HUES6 (cell line): ENCODE results near the gene CCDC83.

Experiments
- H3K27ac ChIP-seq: 2 replicates; pipeline ENCODE4 v1.7.0; 2013; ENCODE audit warnings: low read depth, mild to moderate bottlenecking, low read length, inconsistent platforms
- H3K27me3 ChIP-seq: 2 replicates; pipeline ENCODE4 v1.6.1; 2013; ENCODE audit warnings: low read length; ENCODE audit not compliant: control insufficient read depth, insufficient read depth
- H3K36me3 ChIP-seq: 2 replicates; pipeline ENCODE4 v1.6.1; 2013; ENCODE audit warnings: low read length; ENCODE audit not compliant: control insufficient read depth, insufficient read depth
- H3K4me1 ChIP-seq: 2 replicates; pipeline ENCODE4 v1.6.1; 2013; ENCODE audit warnings: low read length; ENCODE audit not compliant: control insufficient read depth, insufficient read depth
- H3K4me3 ChIP-seq: 2 replicates; pipeline ENCODE4 v1.5.1; 2013; ENCODE audit warnings: low read depth, low read length
- H3K9ac ChIP-seq: one replicate; pipeline ENCODE4 v1.6.1; 2013; ENCODE audit warnings: mild to moderate bottlenecking, low read length
- H3K9me3 ChIP-seq: 2 replicates; pipeline ENCODE4 v1.6.1; 2013; ENCODE audit warnings: low read depth, low read length; ENCODE audit not compliant: control insufficient read depth, insufficient read depth

CCDC83 gene

DNA sequence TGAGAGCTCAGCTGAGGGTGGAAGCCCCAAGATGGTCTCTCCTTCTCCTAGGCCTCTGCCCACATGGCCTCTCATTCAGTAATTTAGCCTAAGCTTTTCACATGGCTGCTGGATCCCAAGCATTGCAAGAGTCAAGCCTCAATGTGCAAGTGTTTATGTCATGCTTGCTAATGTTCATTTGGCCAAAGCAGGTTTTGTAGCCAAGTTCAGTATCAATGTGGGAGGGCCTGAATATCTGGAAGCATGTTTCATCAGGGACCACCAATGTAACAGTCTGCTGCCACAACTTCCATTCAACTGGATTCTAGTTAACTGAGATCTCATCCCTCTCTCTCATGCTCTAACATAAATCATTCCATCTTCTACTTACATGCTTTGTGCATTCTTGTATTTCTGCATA, 35.7 kb upstream of the CCDC83 start:
- Histone ChIP-seq H3K9ac (no peak overlapping the region), H3K27ac (no peak overlapping the region), H3K27me3 (no peaks in the 10 kb centered on the region; the same call in 1 of the 2 replicates), H3K4me3 (no peak overlapping the region), H3K9me3 (no peaks in the 10 kb centered on the region), H3K4me1 (no peaks in the 10 kb centered on the region), H3K36me3 (no peaks in the 10 kb centered on the region)

DNA sequence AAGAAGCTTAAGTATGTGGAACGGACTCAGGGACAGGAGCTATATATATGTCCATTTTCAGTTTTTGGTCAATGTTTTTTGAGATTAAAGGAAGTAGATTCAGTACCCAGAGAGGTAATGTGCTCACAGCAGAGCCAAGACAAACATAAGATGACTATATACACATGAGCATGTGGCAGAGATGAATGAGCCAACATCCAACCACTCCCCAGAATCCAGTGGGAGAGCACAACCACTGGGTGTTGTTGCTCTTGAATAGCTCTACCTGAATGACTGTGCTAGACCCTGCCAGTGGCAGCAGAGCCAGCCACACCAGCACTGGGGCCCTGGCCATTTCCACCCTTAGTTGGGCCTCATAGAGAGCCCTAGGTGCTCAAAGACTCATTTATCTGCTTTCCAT, 33.5 kb upstream of the CCDC83 start:
- Histone ChIP-seq H3K9me3 (no peaks in the 10 kb centered on the region), H3K36me3 (no peaks in the 10 kb centered on the region), H3K9ac (no peak overlapping the region), H3K27ac (no peak overlapping the region), H3K4me1 (no peaks in the 10 kb centered on the region), H3K27me3 (no peaks in the 10 kb centered on the region), H3K4me3 (no peak overlapping the region)

DNA sequence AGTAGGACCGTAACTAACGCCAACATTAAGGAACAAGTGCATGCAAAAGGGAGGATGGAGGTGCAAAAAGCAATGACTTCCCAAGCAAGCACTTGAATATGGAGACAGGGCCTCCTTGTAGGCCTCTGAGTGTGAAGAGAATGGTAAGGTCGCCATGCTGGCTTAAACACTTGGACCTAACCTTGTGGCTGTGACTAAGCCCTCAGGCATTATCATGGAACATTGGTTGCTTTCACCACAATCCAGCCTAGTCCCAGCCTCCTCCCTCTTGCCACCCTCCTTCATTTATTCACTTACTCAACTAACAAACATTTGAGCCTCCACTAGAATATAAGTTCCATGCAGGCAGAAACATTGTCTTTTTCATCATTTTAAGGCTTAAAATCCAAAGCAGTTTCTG, 32.4 kb upstream of the CCDC83 start:
- Histone ChIP-seq H3K27ac (no peak overlapping the region), H3K4me1 (no peaks in the 10 kb centered on the region; the same call in 1 of the 2 replicates)

DNA sequence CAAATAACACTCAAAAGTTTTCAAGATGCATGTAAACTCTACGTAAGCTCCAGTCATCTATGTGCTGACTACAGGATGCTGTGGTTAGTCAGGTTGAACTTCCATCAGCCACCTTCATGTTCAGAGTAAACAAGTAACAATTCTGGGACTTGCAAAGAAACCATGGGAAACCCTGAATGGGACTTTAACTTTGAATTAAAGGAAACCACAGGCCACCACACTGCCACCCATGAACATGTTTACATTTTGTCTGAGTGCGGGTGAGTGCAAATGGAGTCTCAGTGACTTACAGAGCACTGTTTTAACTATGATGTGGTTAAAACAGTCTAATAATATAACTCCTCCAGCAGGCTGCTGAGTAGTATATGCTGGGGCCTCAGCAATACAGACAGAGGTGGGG, 31.4 kb upstream of the CCDC83 start:
- Histone ChIP-seq H3K36me3 (no peaks in the 10 kb centered on the region), H3K9ac (no peak overlapping the region), H3K4me1 (no peaks in the 10 kb centered on the region; the same call in 1 of the 2 replicates), H3K27me3 (no peaks in the 10 kb centered on the region), H3K4me3 (no peak overlapping the region), H3K27ac (no peak overlapping the region), H3K9me3 (no peaks in the 10 kb centered on the region)

More for the DNA sequence above, 32.4 kb upstream of the CCDC83 start:
- Histone ChIP-seq H3K4me3 (no peak overlapping the region), H3K36me3 (no peaks in the 10 kb centered on the region), H3K27me3 (no peaks in the 10 kb centered on the region), H3K9ac (no peak overlapping the region), H3K9me3 (no peaks in the 10 kb centered on the region)

DNA sequence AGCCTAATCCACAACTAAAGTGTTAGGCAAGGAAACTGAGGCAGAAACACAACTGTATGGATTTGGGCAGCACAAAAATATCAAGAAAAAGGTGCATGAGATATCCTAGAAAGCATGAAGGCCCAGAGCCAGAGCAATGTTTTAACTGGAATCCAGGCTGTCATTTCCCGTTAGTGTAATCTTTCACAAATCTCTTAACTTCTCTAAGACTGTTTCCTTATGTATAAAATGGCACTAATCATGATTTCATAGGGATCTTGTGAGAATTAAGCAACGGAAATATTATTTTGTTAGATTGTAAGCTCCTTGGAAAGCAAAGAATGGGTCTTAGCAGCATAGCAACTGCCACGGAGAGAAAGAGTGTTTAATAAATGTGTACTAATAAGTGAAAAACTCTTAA, 29.6 kb upstream of the CCDC83 start:
- H3K4me1 ChIP-seq: no peaks in the 10 kb centered on the region; the same call in 1 of the 2 replicates
- H3K9me3 ChIP-seq: no peaks in the 10 kb centered on the region; the same call in 1 of the 2 replicates
- H3K9ac ChIP-seq: no peak overlapping the region
- H3K4me3 ChIP-seq: no peak overlapping the region
- no peaks in the 10 kb centered on the region for H3K27me3 ChIP-seq
- no peaks in the 10 kb centered on the region for H3K36me3 ChIP-seq
- no peak overlapping the region for H3K27ac ChIP-seq

DNA sequence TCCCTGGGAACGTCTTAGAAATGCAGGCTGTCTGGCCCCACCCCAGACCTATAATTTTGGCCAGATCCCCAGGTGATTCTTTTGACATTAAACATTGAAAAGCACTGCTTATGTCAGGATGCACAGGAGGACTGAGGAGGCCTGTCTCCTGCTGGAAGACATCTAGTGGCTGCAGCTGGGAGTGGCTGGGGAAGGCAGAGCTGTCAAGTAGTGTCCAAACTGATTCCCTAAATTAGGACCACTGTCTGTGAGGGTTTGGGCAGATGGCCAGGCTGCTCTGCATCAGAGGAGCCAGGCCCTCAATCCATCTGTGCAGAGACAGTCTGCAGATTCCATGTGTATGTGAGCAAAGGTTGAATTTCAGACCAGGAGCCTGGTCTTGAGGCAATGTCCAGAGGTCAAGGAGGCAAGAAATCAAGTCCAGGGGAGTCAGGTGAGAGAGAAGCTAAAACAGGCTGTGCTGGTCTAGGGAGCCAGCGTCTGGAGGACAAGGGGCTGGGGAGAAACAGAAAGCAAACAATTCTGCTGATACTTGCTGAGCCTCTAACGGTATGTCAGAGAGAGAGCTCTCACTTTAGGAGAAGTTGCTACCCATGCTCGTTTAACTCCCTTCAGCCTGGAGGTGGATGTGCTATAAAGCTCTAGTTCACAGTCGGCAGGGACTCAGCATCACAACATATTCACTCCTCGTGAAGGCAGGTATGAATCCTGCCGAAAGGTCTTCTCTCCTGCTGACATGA, 28.9 kb upstream of the CCDC83 start:
- no peaks in the 10 kb centered on the region; the same call in 1 of the 2 replicates for H3K4me1 ChIP-seq
- H3K36me3 ChIP-seq: no peaks in the 10 kb centered on the region
- H3K9ac ChIP-seq: no peak overlapping the region
- no peaks in the 10 kb centered on the region; the same call in 1 of the 2 replicates for H3K9me3 ChIP-seq
- H3K27ac ChIP-seq: no peak overlapping the region
- H3K27me3 ChIP-seq: no peaks in the 10 kb centered on the region
- H3K4me3 ChIP-seq: no peak overlapping the region

DNA sequence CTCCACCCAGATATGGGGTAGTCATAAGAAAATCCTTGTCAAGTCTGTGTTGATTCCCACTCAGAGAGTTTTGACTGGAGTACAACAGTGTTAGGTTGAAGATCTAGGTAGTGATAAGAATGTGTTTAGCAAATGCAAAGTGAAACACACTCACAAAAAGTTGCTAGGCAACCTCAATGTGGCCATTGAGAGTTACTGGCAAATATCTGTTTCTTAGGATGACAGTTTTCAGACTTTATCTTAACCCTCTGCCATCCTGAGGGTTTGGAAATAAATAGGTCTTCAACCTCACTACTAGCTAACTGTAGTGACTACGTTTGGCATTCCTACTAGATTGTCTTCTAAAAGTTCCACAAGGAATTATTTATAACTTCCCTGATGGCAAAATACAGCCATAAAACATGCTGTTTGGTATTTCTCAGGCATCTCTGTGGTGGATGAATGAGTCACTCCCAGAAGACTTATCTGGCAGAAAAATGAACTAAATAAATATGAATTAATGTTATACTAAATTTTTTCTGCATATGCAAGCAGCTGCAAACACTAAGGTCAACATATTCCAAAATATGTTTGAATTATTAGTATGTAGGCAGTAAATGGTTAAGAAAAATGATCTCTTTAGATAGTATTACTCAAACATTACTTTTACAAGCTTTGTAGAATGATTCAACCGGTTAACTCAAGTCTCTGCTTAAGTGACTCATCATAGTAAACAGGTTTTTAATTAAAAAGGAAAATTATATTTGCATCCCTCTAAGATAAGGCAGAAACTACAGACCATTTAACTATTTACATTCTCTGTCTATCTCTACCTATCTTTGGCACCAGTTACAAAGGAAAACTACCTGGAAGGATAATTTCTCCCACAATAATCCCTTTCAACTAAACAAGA, 27.2 kb upstream of the CCDC83 start:
- no peaks in the 10 kb centered on the region for H3K36me3 ChIP-seq
- H3K27me3 ChIP-seq: no peaks in the 10 kb centered on the region
- no peaks in the 10 kb centered on the region; the same call in 1 of the 2 replicates for H3K9me3 ChIP-seq
- H3K27ac ChIP-seq: no peak overlapping the region
- H3K4me1 ChIP-seq: no peaks in the 10 kb centered on the region; the same call in 1 of the 2 replicates
- no peak overlapping the region for H3K9ac ChIP-seq
- no peak overlapping the region for H3K4me3 ChIP-seq

DNA sequence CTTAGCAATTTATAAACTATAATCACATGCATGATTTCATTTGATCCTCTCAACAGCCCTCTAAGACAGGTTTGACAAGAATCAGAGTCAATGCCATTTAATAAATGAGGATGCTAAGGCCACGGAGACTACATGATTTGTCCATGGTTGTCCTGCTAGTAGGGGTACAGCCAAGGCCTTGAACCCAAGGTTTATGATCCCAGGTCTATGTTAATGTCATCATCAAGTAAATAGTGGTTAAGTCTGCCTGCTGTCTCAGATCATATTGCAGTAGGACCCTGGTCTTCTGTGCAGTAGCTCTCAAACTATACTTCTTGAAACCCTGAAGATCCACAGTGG, 26.6 kb upstream of the CCDC83 start:
- H3K27ac ChIP-seq: no peak overlapping the region
- H3K36me3 ChIP-seq: no peaks in the 10 kb centered on the region
- no peaks in the 10 kb centered on the region; the same call in 1 of the 2 replicates for H3K9me3 ChIP-seq
- no peaks in the 10 kb centered on the region for H3K27me3 ChIP-seq
- H3K4me3 ChIP-seq: no peak overlapping the region
- H3K9ac ChIP-seq: no peak overlapping the region
- H3K4me1 ChIP-seq: no peaks in the 10 kb centered on the region; the same call in 1 of the 2 replicates

DNA sequence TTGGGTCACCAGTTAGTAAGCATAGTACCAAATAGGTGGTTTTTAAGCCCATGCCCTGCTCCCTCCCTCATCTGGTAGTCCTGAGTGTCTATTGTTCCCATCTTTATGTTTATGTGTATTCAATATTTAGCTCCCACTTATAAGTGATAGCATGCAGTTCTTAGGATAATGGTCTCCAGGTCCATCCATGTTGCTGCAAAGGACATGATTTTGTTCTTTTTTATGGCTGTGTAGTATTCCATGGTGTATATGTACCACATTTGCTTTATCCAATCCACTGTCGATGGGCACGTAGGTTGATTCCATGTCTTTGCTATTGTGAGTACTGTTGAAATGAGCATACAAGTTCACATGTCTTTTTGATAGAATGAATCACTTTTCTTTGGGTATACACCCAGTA, 26.0 kb upstream of the CCDC83 start:
- Histone ChIP-seq H3K4me1 (no peaks in the 10 kb centered on the region; the same call in 1 of the 2 replicates), H3K9ac (no peak overlapping the region), H3K27ac (no peak overlapping the region), H3K4me3 (no peak overlapping the region), H3K27me3 (no peaks in the 10 kb centered on the region), H3K36me3 (no peaks in the 10 kb centered on the region), H3K9me3 (no peaks in the 10 kb centered on the region; the same call in 1 of the 2 replicates)

DNA sequence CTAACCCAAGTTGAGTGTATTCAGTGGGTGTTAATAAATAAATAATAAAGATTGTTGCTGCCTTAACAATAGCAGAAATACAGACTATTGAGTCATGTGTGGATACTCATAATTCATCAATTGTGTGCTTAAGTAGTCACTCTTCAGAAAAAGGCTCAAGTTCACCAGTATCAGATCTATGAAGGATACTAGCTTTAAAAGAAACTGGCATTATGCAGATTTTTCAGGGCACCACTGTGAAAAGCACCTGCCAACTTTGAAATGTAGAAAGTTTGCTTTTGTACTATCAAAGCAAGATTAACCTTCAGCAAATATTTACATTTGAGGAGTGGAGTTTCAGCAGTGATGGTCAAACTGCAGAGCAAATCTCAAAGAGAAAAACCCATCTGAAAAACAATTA, 24.1 kb upstream of the CCDC83 start:
- Histone ChIP-seq H3K4me1 (no peaks in the 10 kb centered on the region; the same call in 1 of the 2 replicates), H3K9ac (no peak overlapping the region), H3K9me3 (peaks cover 5% of the 10 kb centered on the region)

DNA sequence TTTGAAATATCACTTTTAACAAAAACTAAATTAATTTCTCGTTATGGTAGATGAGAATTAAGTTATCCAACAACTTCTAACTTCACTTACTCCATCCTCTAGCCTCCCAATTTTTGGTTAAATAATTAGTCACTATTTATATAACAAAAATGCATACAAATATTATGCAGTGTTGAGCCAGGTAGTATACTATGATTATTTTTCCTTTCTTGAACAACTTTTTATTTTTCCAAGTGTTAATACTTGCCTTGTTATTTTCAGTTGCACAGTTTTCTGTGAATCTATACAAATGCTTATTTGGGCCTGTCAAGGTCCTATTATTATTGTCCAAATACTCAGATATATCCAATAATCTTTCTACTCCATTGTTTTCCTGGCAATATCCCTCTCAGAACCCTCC, 19.9 kb upstream of the CCDC83 start:
- H3K4me3 ChIP-seq: no peak overlapping the region
- H3K9ac ChIP-seq: no peak overlapping the region
- no peaks in the 10 kb centered on the region for H3K4me1 ChIP-seq
- no peaks in the 10 kb centered on the region for H3K36me3 ChIP-seq
- no peak overlapping the region for H3K27ac ChIP-seq
- peaks cover 5% of the 10 kb centered on the region; the same call in 1 of the 2 replicates for H3K9me3 ChIP-seq
- H3K27me3 ChIP-seq: no peaks in the 10 kb centered on the region

More for the DNA sequence above, 24.1 kb upstream of the CCDC83 start:
- H3K36me3 ChIP-seq: no peaks in the 10 kb centered on the region
- H3K4me3 ChIP-seq: no peak overlapping the region
- H3K27me3 ChIP-seq: no peaks in the 10 kb centered on the region
- no peak overlapping the region for H3K27ac ChIP-seq
